ENCODE results near the gene SLC2A5.
"Not testable (repeated sequence)": the region's sequence is repeated elsewhere in the genome, so short reads cannot be mapped to it uniquely, and the experiment has no call there.

SLC2A5 gene

GRCh38 chr1:9004031-9004699 is 65.3 kb downstream of the SLC2A5 start:
- no peak for DNase-seq

- DNase-seq: not testable (repeated sequence)
Observed at GRCh38 chr1:9002215-9002560, 67.2 kb downstream of the SLC2A5 start.

- not testable (repeated sequence) for DNase-seq
Observed at GRCh38 chr1:9001534-9002214, 67.8 kb downstream of the SLC2A5 start.

DNA sequence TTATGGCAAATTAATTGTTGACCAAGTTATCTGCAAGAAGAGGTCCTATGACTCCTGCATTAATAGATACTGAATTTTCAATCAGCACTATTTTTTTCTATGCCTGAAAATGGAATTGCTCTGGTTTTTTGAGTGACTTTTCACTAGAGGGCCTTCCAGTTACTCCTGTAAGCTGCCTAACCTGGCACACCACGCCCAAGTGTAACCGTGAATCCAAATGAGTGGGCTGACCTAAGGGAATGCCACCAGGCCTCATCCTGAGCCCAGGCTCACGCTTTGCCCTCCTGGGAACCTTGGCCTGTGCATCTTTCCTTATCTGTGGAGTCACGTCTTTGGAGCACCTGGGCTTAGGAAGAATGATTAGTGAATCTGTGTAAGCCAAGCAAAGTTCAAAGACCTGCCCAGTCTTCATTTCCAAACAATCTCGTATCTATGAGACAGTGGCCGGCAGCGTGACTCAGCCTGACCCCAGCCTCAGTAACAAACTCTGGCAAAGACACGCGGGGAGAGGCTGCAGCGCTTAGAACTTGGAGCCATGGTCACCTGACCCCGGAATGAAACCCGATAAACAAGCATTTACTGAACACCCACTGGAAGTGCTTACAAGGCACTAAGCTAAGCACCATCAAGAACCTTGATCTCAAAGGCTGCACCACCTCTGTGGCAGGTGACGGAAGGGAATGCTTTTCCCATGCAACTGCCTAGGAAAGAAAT is 75.3 kb downstream of the SLC2A5 start:
- not testable (repeated sequence) for DNase-seq

- DNase-seq: no peak
Observed at GRCh38 chr1:8992936-8993687, 76.3 kb downstream of the SLC2A5 start.

DNA sequence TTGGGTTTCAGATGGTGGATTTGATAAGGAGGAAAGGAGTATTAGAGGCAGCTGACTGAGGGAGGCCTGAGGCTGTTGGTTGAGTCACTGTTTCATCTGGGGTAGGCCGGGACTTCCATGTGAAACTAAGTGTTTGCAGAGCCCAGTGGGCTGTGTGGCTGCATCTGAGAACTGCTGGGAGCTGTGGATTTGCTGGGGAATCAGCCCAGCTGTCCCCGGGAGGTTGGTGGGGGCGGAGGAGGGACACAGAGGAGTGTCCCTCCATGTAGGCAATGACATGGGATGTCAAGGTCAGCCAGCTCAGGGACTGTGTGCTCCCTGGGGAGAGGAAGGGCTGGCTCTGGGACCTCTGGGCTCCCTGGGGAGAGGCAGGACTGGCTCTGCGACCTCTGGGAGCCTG is 79.6 kb downstream of the SLC2A5 start:
- DNase-seq: no peak

DNA sequence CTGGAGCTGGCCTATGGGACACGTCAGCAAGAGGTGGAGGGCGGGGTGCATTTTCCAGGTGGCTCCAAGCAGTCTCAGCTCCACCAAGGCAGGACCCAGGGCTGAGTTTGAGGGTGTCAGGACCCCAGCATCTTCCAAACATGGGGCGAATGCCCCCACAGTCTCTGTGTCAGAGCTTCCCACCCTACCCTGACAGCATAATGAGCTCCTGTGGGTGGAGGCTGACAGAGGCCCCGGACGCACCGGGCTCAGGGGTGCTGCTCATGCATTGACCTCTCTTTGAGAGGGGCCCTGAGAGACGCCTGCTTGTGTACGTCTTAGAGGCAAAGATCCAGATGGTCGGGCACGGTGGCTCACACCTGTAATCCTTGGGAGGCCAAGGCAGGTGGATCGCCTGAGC is 80.4 kb downstream of the SLC2A5 start:
- DNase-seq: no peak

DNA sequence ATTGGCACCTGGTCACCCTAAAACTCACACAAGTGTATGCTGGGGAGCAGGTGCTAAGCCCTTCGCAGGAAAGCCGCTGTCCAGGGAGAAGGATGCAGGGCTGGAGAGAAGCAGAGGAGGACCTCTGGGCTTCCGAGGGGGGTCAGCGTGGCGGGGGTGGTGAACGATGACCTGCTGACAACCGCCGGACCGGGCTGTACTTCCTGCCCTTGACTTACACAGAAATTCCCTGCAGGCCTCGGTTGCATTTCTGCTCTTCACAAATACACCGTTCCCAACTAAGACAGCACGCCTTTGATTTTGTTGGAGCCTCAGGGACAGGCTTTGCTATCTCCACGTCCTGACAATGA is 80.8 kb downstream of the SLC2A5 start:
- no peak for DNase-seq

GRCh38 chr1:8987881-8988617 is 81.4 kb downstream of the SLC2A5 start:
- peak; percentile 26 for DNase-seq

DNA sequence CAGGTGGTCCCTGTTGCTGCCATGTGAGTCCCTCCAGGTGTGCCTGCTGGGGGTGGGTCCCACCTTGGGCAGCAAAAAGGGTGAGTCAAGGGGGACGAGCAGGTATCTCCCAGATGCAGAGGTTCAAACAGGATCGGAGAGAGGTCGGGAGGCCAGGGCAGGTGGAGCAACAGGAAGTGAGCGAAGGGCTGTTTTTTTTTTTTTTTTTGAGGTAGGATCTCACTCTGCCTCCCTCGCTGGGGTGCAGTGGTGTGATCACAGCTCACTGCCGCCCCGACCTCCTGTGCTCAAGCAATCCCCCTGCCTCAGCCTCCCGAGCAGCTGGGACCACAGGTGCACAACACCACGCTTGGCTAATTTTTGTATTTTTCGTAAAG is 82.6 kb downstream of the SLC2A5 start:
- no peak for DNase-seq

DNA sequence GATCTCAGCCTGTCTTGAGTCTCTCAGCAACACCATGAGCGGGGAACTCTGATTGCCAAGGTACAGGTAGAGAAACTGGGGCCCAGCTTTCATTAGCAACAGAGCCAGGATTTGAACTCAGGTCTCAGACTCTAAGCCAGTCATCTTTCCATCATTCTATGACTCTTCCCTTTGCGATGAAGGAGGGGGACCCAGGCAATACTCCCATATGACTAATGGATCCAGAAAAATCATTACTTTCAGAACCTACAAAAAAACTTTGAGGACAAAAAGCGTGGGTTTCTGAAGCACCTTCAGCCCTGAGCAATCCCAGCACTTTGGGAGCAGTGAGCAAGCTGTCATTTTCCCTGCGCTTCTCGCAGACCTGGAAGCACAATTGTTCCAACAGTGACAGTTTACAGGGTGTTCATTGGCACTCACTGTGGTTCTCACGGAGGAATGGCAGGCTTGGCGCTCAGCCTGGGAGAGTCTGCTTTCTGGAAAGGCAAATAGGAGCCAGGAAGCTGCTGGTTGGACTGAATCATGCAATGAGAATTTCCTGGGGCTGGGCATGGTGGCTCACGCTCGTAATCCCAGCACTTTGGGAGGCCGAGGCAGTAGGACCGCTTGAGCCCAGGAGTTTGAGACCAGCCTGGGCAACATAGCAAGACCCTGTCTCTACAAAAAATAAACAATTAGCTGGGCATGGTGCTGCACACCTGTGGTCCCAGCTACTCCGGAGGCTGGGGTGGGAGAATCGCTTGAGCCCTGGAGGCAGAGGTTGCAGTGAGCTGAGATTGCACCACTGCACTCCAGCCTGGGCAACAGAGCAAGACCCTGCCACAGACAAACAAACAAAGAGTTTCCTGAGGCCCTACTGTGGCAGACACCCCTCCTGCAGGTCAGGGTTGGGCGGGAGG is 83.3 kb downstream of the SLC2A5 start:
- peak; percentile 54 for DNase-seq

Measured in NCI-H1694 treated with DMSO at 0.1 percent for 48 hours (cell line).